Measurements from ENCODE around the gene FKBP11. TPM values are rescaled to one million over a fixed set of nuclear protein-coding genes. Genes with fewer than 3 reads are reported as not detected.

Gene FKBP11
- total RNA-seq, 1 donor from 2014 or later: 29.7 TPM

DNA sequence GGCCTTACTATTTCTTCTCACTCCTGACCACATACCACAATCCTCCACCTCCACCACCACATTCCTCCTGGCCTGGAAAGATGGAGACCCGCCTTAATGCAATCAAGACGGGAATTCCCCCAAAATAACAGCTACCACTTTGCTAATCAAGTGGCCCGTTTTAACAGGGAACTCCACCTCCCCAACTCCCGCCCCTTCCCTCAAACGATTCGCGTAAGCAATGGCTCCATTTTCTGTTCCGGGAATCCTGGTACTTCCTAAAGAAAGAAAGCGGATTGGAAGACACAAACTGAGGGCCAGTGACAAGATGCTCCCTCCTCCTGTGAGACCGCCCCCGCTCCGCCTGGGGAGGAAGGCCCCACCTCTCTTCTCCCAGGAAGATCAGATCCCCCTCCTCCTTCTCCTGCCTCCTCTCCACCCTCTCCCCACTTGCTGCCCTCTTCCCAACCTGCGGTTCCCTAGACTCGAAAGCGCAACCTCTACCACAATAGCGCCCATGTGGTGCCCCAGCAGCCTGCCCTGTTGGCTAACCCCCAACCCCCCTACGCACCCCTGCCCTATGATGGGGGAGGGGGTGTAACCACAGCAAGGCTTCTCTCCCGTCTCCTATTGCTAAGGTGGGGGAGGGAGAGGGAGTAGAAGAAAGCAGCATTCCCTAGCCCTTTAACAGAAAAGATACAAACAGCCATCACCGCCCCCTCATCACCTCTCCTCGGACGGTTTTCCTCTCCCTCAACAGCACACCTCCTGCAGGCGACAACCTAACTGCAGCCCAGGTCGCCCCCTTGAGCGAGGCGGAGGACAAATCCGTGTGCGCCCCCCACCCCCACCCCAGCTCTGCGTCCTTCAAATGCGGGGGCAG is 31.2 kb upstream of the FKBP11 start:
- DNase-seq (ENCODE audit: extremely low read depth, low read depth, low spot score): peak; percentile 78

DNA sequence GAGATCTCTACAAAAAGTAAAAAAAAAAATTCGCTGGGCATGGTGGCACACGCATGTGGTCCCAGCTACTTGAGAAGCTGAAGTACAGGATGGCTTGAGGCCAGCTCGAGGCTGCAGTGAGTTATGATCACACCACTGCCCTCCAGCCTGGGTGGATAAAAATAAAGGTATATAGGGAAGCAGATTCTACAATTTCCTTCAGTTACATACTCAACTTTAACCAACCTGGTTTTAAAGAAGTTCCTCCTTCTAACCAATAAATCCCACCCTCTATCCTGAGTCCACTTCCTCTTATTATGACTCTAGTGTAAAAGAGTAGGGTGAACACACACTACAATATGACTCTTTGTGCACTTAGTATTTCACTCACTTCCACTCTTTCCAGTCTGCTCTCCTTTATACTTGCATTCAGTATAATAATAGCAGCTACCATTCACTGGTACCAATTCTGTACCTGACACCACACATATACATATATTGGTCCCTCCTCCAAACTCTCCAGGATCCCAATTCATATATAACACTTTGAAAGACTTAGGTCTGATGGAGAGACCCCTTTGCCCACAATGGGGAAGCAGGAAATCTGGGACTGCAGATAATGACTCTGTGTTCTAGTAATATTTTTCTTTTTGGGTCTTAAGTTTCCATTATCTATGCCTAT is 29.7 kb upstream of the FKBP11 start:
- no peak for DNase-seq (ENCODE audit: extremely low read depth, low read depth, low spot score)

DNA sequence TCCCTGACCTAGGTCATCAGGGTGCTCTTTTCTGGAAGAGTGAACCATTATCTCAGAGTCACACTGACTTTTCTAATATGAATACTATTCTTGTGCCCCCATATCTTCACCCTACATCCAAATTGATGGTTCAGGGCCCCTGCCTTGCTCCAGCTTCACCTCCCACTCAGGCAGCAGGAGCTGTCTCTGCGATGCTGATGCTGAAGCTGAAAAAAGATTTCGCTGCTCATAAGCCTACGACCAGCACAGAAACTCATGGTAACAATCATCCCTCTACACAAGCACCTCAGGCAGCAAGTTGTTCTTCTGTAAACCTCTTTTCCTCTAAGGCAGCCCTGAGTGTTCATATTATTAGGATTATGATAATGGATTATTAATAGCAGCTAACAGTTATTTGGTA is 28.8 kb upstream of the FKBP11 start:
- no peak for DNase-seq (ENCODE audit: extremely low read depth, low read depth, low spot score)

DNA sequence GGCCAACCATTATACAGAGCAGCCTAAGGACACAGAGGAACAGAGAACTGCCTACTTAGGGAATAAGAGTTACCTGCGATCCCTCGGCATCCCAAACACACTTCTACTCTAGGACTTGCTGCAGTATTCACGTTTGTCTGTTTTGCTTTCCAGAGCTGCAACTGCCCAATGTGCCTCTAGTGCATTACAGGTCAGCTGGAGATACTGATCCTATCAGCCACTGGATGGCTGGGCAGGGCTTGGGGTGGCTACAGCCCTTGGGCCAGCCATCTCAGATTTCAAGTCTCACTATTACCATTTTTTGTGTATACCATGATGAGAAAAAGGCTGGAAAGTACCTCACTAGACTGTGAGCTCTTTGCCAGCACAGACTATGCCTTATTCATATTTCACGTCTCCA is 27.4 kb upstream of the FKBP11 start:
- no peak for DNase-seq (ENCODE audit: extremely low read depth, low read depth, low spot score)

DNA sequence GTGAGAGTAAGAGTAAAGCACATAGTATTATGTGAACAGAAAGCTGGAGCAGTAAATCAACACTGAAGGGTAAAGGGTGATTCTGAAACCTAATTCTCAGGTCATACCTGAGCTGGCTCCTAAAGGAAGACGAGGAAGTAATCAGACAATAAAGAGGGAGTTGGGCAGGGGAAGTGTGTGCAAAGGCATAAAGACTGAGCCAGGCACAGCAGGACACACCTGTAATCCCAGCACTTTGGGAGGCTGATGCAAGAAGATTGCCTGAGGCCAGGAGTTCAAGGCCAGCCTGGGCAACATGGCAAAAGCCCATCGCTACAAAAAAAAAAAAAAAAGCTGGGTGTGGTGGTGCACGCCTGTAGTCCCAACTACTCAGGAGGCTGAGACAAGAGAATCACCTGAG is 22.4 kb upstream of the FKBP11 start:
- no peak for DNase-seq (ENCODE audit: extremely low read depth, low read depth, low spot score)

DNA sequence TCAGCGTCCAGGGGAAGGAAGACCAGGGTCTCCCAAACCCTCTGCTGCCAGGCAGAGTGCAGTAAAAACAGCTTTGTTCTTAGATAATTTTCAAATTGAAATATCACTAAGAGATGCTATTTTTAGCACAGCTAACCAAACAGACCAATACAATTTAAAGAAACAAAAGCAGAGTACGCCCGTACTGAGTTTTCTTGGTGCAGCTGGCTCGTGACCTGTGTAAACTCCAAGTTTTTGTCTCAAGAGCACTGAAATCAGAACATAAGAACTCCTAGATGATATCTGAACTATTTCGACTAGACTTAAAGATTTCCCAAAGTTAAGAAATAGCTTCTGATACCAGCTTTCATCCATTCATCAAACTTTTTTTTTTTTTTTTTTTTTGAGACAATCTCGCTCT is 21.7 kb upstream of the FKBP11 start:
- DNase-seq (ENCODE audit: extremely low read depth, low read depth, low spot score): no peak

DNA sequence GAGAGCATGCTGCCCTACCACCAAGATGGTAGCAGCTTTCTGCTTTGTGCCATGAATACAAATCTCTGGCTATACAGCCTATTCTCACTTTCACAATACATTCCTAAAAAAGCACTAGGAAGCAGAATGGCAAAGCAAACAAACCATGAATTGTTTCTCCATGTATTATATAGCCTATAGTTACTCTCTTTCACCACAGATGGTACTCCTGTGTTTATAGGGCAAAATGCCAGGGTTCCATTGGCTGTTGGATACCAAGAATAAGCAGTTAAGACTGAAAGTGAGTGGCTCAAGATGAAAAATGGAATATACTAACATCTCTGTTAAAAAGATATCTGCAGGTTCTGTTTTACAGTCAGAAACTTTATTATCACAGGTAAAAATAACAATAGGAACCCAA is 20.9 kb upstream of the FKBP11 start:
- no peak for DNase-seq (ENCODE audit: extremely low read depth, low read depth, low spot score)

DNA sequence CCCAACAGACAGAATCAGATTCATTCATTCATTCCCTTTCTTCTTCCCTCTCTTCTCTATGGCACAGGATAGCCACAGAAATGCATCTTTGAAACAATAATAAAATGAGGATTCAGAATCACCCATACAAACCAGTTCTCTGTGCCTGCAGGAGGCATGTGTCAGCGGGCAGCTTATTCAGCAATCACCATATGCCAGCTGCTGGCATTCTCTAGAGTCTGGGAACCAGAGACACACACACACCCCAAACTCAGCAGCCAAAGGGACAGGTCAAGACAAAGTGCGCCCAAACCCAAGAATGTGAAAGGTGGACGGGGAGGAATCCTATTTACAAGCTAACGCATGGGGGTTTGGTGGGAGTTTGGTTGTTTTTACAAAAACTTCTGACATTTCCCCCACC is 17.9 kb upstream of the FKBP11 start:
- DNase-seq (ENCODE audit: extremely low read depth, low read depth, low spot score): no peak

DNA sequence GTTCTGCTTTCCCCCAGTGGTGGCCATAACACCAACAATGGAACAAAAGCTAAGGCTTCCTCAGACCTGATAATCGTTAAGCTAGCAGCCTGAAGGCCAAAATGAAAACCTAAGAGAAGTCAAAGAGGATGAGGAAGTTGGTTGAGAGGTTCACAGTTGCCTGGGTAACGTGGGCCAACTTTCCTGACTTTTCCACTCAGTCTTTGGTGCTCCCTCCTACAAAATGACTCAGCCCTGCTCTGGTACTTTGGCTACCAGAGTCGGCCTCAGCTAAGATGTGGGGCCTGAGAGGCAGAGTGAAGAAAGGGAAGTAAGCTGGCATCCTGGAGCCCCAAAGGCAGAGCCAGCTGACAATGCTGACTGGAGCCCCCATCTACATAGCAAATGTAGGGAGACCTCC is 14.9 kb upstream of the FKBP11 start:
- DNase-seq (ENCODE audit: extremely low read depth, low read depth, low spot score): no peak

DNA sequence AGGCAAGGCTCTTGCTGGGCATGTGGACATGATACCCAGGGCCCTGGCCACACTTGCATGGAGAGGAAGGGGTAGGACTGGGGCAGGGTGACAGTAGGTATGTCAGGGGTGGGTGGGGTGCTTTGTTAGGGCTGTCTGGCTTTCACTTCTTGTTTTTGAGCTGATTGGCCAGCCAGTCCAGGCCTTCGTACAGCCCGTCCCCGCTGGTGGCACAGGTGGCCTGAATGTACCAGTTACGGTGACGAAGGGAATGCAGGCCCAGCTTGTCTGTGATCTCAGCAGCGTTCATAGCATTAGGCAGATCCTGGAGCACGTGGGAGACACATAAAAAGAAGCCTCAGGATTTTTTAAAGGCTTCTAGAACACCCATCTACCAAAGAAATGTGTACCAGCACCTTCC is 13.5 kb upstream of the FKBP11 start:
- DNase-seq (ENCODE audit: extremely low read depth, low read depth, low spot score): no peak

DNA sequence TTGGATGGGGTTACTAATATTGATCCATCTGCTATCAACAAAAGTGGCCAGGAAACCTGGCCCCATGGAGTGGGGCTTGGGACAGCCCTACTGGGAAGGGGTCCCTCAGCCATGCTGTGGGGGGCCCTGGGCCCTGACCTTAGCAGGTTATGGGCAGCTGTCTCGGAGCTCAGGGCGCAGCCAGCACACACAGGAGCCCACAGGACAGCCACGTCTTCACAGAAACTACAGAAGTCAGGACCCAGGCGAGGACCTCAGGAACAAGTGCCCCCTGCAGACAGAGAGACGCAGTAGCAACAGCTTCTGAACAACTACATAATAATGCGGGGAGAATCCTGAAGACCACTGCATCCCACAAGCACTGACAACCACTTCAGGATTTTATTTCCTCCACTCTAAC is 11.9 kb upstream of the FKBP11 start:
- no peak for DNase-seq (ENCODE audit: extremely low read depth, low read depth, low spot score)

DNA sequence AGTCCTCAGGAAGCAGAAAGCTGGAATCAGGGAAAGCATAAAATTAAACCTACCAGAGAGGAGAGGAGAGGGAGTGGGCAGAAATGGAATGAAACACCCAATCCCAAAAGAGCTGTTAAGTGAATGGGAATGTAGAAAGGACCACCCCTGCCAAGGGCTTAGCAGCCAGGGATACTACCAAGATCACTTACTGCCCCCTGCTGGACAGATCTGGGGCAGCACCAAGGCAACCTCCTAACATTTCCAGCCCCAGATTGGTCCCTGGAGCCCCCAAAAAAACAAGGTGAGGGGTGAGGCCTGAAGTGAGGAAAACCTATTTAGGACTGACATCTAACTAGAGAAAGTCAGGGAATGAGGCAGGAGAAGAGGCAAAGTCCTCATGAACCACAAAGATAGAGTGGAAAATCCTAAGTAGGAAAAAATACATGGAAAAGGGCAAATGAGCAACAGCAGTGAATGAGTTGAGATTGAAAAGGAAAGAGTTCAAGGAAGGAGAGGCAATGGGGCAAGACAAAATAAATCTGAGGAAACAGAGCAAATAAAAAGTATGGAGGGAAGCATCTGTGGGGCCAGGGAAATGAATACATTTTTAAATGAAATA is 11.2 kb upstream of the FKBP11 start:
- DNase-seq (ENCODE audit: extremely low read depth, low read depth, low spot score): no peak

DNA sequence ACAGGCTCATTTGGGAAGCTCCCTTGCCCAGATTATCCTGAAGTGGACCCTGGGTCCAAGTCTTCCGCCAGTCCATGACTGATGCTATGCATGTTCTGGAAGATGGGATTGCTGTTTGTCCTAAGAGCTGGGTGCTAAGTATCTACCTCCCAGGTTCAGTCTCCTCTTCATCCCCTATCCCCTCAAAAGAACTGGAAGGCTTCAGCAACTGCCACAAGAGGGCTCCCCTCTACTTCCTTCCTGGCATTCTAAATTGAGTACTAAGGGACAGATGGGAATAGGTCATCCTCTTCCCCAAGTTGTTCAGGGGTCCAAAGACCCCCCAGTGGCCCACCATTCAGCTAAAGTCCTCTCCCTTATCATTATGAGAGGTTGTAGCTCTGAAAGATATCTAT is 9.0 kb upstream of the FKBP11 start:
- DNase-seq (ENCODE audit: extremely low read depth, low read depth, low spot score): no peak

DNA sequence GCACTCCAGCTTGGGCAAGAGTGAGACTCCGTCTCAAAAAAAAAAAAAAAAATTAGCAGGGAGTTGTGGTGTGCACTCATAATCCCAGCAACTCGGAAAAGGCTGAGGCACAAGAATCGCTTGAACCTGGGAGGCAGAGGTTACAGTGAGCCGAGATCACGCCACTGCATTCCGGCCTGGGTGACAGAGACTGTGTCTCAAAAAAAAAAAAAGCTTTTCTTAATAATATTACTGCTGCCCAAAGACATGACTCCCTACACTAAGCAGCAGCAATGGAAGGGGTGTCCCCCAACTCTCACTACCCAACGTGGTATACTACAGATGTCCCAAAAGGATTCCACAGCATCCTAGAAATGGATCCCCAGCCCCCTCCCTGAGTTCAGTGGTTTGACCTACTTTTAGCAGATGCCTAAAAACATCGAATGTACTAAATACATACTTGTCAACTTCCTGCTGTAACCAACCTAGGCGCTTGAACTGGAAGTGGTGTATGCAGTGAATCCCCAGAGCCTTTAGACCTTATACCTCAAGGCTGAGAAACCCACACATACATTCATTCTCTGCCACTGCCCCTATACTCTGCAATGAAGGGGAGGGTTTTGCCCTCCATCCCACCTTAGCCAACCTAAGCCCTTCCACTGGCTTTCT is 8.5 kb upstream of the FKBP11 start:
- no peak for DNase-seq (ENCODE audit: extremely low read depth, low read depth, low spot score)

DNA sequence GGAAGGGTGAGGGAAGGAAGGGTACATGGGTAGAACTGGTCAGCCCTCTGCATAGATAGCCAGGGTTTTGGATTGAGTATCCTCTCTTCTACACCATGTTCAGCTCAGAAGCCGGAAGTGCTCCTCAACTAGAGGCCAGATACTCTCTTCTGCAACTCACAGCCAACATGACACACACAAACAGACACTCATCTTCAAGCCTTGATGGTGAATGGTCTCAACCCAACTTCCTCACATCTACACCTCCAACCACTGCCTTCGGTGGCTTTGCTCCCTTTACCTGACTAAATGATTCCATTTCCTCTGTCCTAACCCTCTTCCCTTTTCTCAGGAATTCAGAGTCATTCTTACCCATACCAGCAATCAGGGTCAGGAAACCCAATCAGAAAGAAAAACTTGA is 7.6 kb upstream of the FKBP11 start:
- no peak for DNase-seq (ENCODE audit: extremely low read depth, low read depth, low spot score)

DNA sequence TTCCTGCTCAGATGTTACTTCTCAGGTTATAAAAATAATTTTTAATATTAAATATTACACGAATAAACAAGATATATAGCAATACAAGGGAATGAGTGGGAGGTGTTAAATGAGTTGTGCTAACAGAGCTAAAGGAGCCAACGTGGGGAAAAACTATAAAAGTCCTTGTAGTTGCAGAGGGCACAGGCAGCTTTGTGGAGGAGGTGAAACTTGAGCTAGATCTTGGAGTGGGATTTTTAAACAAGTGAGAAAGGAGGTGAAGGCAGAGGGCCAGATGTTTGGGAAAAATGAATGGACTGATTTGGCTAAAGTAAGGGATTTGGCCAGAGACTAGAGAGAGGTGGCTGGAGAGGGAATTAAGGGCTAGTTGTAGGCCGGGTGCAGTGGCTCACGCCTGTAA is 5.2 kb upstream of the FKBP11 start:
- DNase-seq (ENCODE audit: extremely low read depth, low read depth, low spot score): no peak

DNA sequence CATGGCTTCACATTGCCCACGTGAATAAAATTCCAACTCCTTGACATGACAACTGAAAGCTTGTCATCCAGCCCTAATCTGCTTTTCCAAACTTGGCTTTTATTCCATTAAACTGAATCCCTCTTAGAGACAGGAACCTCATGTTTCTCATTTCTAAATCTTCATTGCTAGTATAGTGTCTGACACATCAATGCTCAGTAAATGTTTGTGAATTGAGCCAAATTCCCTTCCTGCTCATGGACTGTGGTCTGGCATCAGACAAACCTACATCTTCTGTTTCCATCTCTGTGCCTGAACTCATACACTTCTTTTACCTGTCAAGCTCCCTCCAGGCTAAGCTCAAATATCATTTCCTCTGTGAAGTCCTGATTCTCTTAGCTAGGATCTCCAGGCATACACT is 4.3 kb upstream of the FKBP11 start:
- DNase-seq (ENCODE audit: extremely low read depth, low read depth, low spot score): no peak

DNA sequence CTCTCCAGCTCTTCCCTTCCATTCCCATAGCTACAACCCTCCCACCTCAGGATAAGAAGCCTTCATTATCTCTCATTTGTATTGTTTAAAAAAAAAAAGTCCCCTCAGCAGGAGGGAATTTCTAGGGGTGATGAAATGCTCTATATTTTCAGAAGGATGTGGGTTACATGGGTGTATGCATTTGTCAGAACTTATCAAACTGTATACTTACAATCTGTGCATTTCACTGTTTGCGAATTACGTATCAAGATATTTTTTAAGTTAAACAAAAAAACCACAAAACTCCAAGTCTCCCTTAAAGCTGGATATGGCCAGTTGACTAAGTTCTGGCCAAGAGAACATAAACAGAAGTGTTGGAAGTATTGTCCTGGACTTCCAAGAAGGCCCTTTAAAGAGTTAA is 2.0 kb upstream of the FKBP11 start:
- no peak for DNase-seq (ENCODE audit: extremely low read depth, low read depth, low spot score)

DNA sequence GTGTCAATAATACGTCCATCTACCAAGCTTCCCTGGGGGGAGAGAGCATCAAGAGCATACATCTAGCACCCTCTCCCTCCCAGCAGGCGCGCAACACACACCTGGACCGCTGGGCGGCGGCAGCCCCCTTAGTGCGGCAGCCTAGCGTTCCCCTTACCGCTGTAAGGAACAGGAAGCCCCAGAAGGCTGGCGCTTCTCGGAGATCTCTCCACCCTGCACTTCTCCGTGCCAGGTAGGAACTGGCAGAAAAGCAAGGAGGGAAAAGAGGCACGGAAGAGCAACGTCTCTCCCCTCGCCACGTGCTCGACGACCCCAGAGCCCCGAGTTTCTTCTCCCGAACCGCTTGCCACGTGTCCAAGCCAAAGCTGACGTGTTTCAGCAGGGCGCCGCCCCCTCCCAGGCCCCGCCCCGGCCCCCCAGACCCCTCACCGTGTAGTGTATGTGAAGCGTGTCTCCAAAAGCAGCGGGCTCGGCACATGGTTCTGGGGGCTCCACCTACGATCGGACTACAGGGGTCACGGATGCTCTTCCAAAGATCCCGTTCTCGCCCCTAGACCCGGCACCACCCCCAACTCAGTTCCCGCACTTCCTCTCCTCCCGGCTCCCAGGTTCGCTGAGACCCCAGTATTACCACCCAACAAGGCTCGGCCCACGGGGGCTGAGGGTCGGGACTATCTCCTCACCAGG is 532 bp downstream of the FKBP11 start:
- DNase-seq (ENCODE audit: extremely low read depth, low read depth, low spot score): no peak

DNA sequence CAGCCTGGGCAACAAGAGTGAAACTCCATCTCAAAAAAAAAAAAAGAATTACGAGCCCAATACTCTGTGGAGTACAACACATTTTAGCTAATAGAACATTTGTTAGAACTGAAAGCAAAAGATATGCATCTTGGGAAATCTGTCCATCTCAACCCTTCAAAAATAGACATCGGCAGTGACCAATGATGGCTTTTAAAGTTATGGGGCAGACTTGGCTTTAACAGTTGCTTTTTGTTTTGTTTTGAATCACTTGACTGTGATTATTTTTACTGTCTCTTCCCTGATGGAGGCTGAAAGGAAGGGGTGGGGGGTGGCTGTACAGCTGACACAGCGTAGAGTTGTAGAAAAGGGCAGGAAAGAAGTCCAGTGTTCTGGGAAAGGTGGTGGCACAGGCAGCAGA is 2.2 kb downstream of the FKBP11 start:
- DNase-seq (ENCODE audit: extremely low read depth, low read depth, low spot score): no peak

All from glomerular endothelial cell (primary cell).